GM12873 (cell line): Measurements from ENCODE around the gene NEK7.

Experiments used
- CTCF ChIP-seq: IDR thresholded peaks from 2 replicates; pipeline ENCODE4 v1.5.1; 2012; ENCODE audit warnings: low read depth, mild to moderate bottlenecking, moderate library complexity, low read length, control low read depth; ENCODE audit not compliant: insufficient read depth; ENCODE audit errors: missing control alignments

The NEK7 gene

GRCh38 chr1:198184516-198184915 lies 27.7 kb downstream of the NEK7 start:
- no peak for TF ChIP-seq CTCF

GRCh38 chr1:198185146-198185545 lies 28.3 kb downstream of the NEK7 start:
- no peak for TF ChIP-seq CTCF

- no peak for TF ChIP-seq CTCF
Measured at GRCh38 chr1:198185759-198186158, 29.0 kb downstream of the NEK7 start.

- no peak for TF ChIP-seq CTCF
Measured at GRCh38 chr1:198186916-198187580, 30.2 kb downstream of the NEK7 start.

GRCh38 chr1:198187973-198188588 lies 31.3 kb downstream of the NEK7 start:
- no peak for TF ChIP-seq CTCF

GRCh38 chr1:198191117-198191516 lies 34.3 kb downstream of the NEK7 start:
- no peak for TF ChIP-seq CTCF

- TF ChIP-seq CTCF, result no peak
Measured at GRCh38 chr1:198196630-198197029, 39.8 kb downstream of the NEK7 start.
